HG03378 (cell line): ENCODE results near the gene UNC5A.

Experiments used
- ATAC-seq: cut with Tn5 transposase; IDR thresholded peaks from one replicate; pipeline ENCODE4 v1.9.1; 2021; ENCODE audit warnings: mild to moderate bottlenecking, moderate library complexity; ENCODE audit not compliant: unreplicated experiment

UNC5A gene

GRCh38 chr5:176890455-176891330, 80.3 kb downstream of the UNC5A start:
- no peak for ATAC-seq

GRCh38 chr5:176891331-176891958, 81.1 kb downstream of the UNC5A start:
- ATAC-seq, result no peak

DNA sequence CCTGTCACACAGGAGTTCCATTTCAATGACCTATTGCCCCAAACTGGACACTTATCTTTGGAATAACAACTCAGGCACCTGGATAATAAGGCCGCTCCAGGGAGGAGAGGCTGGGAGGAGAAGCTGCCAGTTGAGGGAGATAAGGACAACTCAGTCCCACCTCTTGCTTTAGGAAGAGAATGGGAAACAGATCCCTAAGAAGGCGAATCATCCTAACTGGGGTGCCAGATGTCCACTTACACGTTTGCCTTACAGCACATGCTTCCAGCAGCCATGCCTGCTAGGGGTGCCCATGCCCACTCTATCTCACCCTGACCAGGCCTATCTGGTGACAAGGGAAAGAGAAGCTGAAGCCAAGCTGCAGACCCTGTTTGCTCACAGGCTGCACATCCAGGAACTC, 82.3 kb downstream of the UNC5A start:
- no peak for ATAC-seq

DNA sequence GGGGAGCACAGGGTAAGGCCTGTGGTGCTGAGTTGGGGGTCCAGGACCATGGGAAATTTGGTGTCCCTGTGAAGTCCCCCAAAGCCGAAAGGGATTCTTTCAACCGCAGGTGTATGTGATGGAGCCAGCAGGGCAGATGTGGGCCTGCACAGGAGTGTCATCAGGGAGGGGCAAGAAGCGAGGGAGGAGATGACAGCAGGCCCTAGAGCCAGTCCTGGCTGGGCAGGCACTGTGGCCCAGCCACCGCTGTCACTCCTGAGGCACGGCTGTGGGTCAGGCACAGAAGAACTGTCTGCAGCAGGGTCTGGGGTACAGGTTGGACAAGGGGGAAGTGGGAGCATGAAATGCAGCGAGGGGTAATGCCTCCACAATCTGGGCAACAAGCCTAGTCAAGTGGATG, 83.9 kb downstream of the UNC5A start:
- ATAC-seq, result no peak

GRCh38 chr5:176895831-176896230, 85.5 kb downstream of the UNC5A start:
- no peak for ATAC-seq

- ATAC-seq, result no peak
Observed at GRCh38 chr5:176897263-176897662, 86.9 kb downstream of the UNC5A start.

GRCh38 chr5:176899296-176899891, 89.0 kb downstream of the UNC5A start, which contains the start of gene HK3:
Gene HK3, minus strand, starts transcription at chr5:176899346. Its CDS starts 3,187 bp downstream, at chr5:176896159.
- no peak for ATAC-seq

DNA sequence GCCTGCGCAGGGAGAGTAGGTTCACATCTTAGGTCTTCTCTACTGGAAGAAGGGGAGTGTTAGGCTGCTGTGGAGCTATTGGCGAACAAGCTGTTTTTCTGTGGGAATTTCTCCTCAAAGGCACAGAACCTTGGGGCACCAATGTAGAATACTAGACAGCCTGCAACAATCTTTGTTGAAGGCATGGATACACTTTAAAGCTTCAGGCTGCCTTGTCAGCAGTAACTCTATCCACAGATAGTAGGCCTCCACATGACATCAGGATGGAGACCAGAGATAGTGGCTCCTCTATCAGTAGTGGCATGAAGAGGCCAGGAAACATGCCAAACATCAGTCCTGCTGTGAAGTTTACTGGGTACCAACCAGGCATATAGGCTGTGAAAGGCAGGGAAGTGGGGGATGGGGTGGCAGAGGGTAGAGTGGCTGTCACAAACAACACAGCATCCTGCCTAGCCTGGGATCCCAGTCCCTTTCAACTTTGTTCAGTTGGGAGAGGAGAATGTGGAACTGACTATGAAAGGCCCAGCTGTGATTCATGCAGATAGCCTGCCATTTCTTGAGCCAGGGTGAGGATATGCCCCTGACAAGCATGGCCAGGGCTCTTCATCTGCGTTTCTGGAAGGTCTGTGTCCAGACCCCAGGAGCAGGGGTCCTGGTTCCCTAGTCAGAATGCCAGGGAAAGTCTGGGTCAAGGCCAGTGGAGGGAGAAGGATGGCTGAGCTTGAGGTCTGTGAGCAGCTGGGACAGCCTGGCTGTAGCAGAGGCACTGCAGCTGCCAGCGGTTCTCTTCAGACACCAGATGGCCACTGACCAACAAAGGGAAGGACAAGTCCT, 89.8 kb downstream of the UNC5A start:
- no peak for ATAC-seq

DNA sequence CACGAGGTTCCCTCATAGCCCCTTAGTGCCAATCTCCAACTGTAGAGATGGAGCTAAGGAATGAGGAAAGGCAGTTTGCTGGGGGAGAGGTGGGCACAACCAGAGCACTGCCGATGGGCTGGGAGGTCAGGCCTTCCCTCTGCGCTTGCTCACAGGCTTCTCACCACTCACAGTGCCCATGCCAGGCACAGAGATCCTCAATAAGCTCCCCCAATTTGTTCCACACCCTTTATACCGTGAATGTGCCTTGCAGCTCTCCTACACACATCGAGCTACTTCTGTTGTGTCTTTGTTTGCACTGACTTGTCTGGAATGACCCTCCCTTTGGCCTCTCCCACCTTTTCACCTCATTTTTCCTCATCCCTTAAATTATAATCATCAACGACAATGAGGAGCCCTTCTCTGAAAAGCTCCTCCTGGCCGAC, 90.4 kb downstream of the UNC5A start:
- ATAC-seq, result no peak

GRCh38 chr5:176901260-176902101, 91.1 kb downstream of the UNC5A start:
- ATAC-seq, result no peak

GRCh38 chr5:176902102-176902814, 91.9 kb downstream of the UNC5A start:
- ATAC-seq, result no peak

- no peak for ATAC-seq
Observed at GRCh38 chr5:176902911-176903664, 92.7 kb downstream of the UNC5A start.

- ATAC-seq, result no peak
Observed at GRCh38 chr5:176904276-176904675, 93.9 kb downstream of the UNC5A start.

- no peak for ATAC-seq
Observed at GRCh38 chr5:176906126-176906525, 95.8 kb downstream of the UNC5A start.

DNA sequence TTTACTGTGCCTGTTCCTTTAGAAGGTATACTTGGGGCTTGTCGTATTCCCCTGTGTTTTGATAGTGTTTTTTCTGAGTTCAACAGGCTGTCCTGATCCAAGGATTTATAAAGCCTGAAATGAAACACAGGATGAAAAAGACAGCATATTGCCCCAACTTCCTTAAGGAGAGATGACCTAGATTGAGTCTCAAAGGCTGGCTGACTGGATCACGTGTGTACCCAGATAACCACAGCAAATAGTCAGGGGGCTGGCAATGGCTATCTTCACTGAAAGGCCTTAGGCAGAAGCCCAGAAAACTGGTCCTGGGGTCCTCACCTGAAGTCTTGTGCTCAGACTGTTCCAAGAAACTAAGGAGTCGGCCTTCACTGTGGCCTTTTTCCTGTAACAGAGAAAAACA, 96.4 kb downstream of the UNC5A start:
- ATAC-seq, result no peak

- no peak for ATAC-seq
Observed at GRCh38 chr5:176908675-176909368, 98.5 kb downstream of the UNC5A start.

- no peak for ATAC-seq
Observed at GRCh38 chr5:176912115-176912514, 101.8 kb downstream of the UNC5A start.

DNA sequence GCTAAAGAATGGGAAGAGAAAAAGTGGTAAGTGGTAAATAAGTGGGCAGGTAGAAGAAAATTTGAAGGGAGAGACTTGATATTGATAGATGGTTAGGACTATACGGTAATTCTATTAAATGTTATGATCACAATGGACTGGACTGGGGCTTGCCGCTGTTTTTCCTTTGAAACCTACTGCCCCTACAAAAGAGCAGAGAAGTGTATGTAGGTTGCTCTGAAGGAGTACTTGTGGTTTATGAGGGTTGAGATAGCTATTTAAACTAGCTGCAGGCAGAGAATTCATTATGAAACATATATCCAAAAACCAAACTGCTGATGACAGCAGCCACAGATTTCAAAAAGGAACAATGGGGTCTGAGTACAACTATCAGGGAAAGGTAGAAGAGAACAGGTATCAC, 105.5 kb downstream of the UNC5A start:
- no peak for ATAC-seq
